GM19240 (cell line): ENCODE results near the gene HCN2.
A peak's percentile ranks its signal among the peaks of the same experiment; 100 is the strongest.
"Not testable (repeated sequence)": the region's sequence is repeated elsewhere in the genome, so short reads cannot be mapped to it uniquely, and the experiment has no call there.

Experiments used
- DNase-seq: peaks from one replicate; pipeline ENCODE4 v3.0.0; 2011; ENCODE audit warnings: low spot score; ENCODE audit not compliant: insufficient read length

The HCN2 gene

GRCh38 chr19:618247-618619, 28.6 kb downstream of the HCN2 start:
- DNase-seq, result no peak

- DNase-seq, result no peak
Measured at GRCh38 chr19:618674-619285, 29.1 kb downstream of the HCN2 start.

GRCh38 chr19:619286-620002, 29.8 kb downstream of the HCN2 start:
- no peak for DNase-seq

- DNase-seq, result no peak
Measured at GRCh38 chr19:620166-620862, 30.6 kb downstream of the HCN2 start.

- DNase-seq, result not testable (repeated sequence)
Measured at GRCh38 chr19:621191-621590, 31.5 kb downstream of the HCN2 start.

- no peak for DNase-seq
Measured at GRCh38 chr19:621819-622218, 32.1 kb downstream of the HCN2 start.

GRCh38 chr19:622666-623065, 33.0 kb downstream of the HCN2 start:
- DNase-seq, result no peak

GRCh38 chr19:623175-623916, 33.7 kb downstream of the HCN2 start:
- DNase-seq, result no peak

- DNase-seq, result no peak
Measured at GRCh38 chr19:623974-624373, 34.3 kb downstream of the HCN2 start.

GRCh38 chr19:624433-625109, 34.9 kb downstream of the HCN2 start:
- no peak for DNase-seq

GRCh38 chr19:625257-625656, 35.6 kb downstream of the HCN2 start:
- no peak for DNase-seq

- DNase-seq, result not testable (repeated sequence)
Measured at GRCh38 chr19:626566-626965, 36.9 kb downstream of the HCN2 start.

- DNase-seq, result no peak
Measured at GRCh38 chr19:628168-628567, 38.5 kb downstream of the HCN2 start.

- DNase-seq, result not testable (repeated sequence)
Measured at GRCh38 chr19:629515-629914, 39.8 kb downstream of the HCN2 start.

GRCh38 chr19:629961-630714, 40.5 kb downstream of the HCN2 start:
- DNase-seq, result no peak

- peak; percentile 85 for DNase-seq
Measured at GRCh38 chr19:632579-633067, 42.9 kb downstream of the HCN2 start.

GRCh38 chr19:633068-633785, 43.5 kb downstream of the HCN2 start, which contains the start of gene POLRMT:
Gene POLRMT (minus strand): TSS chr19:633537. CDS start chr19:633512, 25 bp downstream.
- peak; percentile 100 for DNase-seq

GRCh38 chr19:633786-634639, 44.3 kb downstream of the HCN2 start:
- no peak for DNase-seq
